GM12878 (cell line): ENCODE measurements around the gene CLTCL1. TPM values are rescaled to one million over a fixed set of nuclear protein-coding genes. Genes with fewer than 3 reads are reported as not detected.

Source experiments
- ATAC-seq: fragments of 200-7000 bp; cut with Tn5 transposase; 3 replicates; pipeline ENCODE4 v1.9.1; 2020; ENCODE audit warnings: mild to moderate bottlenecking, moderate library complexity
- BruUV-seq: library from RNA; stranded (reverse); fragments of 400-500 nt; replicated peaks from 2 replicates; lab custom pipeline; 2021; lab: Mats Ljungman, UMichigan
- CTCF ChIA-PET: fragments of 300-600 bp; sonication (Branson Sonifier 250); formaldehyde crosslinking; extraction: SDS; loops from one replicate; lab custom pipeline; 2021; ENCODE audit warnings: inconsistent platforms; lab: Yijun Ruan, JAX
- POLR2A ChIA-PET: fragments of 350-600 bp; formaldehyde crosslinking; extraction: SDS; loops from one replicate; lab custom pipeline; 2021; ENCODE audit warnings: inconsistent platforms; lab: Charles Lee
- RAD21 ChIA-PET: fragments of 300-600 bp; sonication (Branson Sonifier 250); formaldehyde crosslinking; loops from one replicate; lab custom pipeline; 2023; ENCODE audit warnings: antibody characterized with exemption; ENCODE audit not compliant: unreplicated experiment; lab: Charles Lee
- SMC1A ChIA-PET: fragments of 300-600 bp; sonication (Branson Sonifier 250); formaldehyde crosslinking; loops from one replicate; lab custom pipeline; 2023; ENCODE audit not compliant: unreplicated experiment, uncharacterized antibody; lab: Charles Lee
- DNase-seq: peaks from one replicate; pipeline ENCODE4 v3.0.0-alpha.2; 2011; ENCODE audit warnings: low read depth, low spot score
- FAIRE-seq: peaks from 3 replicates; lab custom pipeline; 2011; peaks lifted over from hg19 to GRCh38; lab: Jason Lieb, UNC
- H2AFZ ChIP-seq: 2 replicates; pipeline ENCODE4 v1.6.0; 2011; ENCODE audit warnings: low read depth, low read length, control low read depth; ENCODE audit not compliant: control insufficient read depth
- H3K27ac ChIP-seq: 2 replicates; pipeline ENCODE4 v1.5.1; 2011; ENCODE audit warnings: control low read depth; ENCODE audit not compliant: control insufficient read depth, insufficient read depth
- H3K27me3 ChIP-seq, 2 experiments: replicated peaks in 1 of 2; 2 replicates each; pipeline versions ENCODE4 v1.6.0 to v1.6.1; 2011; ENCODE audit warnings: low read length in 1 of 2; ENCODE audit not compliant: control insufficient read depth in 2 of 2, insufficient read depth in 2 of 2
- H3K36me3 ChIP-seq, 2 experiments: 2 replicates each; pipeline ENCODE4 v1.5.1; 2011; ENCODE audit warnings: low read length in 1 of 2; ENCODE audit not compliant: control insufficient read depth in 2 of 2, insufficient read depth in 2 of 2
- H3K4me1 ChIP-seq: 2 replicates; pipeline ENCODE4 v1.6.1; 2011; ENCODE audit warnings: mild to moderate bottlenecking, low read length, moderate library complexity, mixed read lengths; ENCODE audit not compliant: control insufficient read depth, insufficient read depth
- H3K4me2 ChIP-seq: 2 replicates; pipeline ENCODE4 v1.6.0; 2011; ENCODE audit warnings: control low read depth; ENCODE audit not compliant: control insufficient read depth, insufficient read depth
- H3K4me3 ChIP-seq: fragments of 200-600 bp; sonication (generic); 2 replicates; pipeline ENCODE4 v1.5.1; 2016
- H3K79me2 ChIP-seq: 2 replicates; pipeline ENCODE4 v1.6.0; 2011; ENCODE audit warnings: low read length; ENCODE audit not compliant: control insufficient read depth, insufficient read depth
- H3K9ac ChIP-seq: 2 replicates; pipeline ENCODE4 v1.8.0; 2011; ENCODE audit warnings: low read length, control low read depth, mixed read lengths; ENCODE audit not compliant: control insufficient read depth, insufficient read depth
- H3K9me3 ChIP-seq: replicated peaks from 3 replicates; pipeline ENCODE4 v1.5.1; 2011; ENCODE audit warnings: mild to moderate bottlenecking, low read length; ENCODE audit not compliant: control insufficient read depth, insufficient read depth
- H4K20me1 ChIP-seq: 2 replicates; pipeline ENCODE4 v1.6.0; 2011; ENCODE audit not compliant: control insufficient read depth, insufficient read depth
- HDAC6 ChIP-seq: fragments of 200-600 bp; sonication (generic); IDR thresholded peaks from one replicate; pipeline ENCODE4 v1.8.0; 2017; ENCODE audit warnings: antibody characterized with exemption; ENCODE audit not compliant: unreplicated experiment
- JUNB ChIP-seq: IDR thresholded peaks from 2 replicates; pipeline ENCODE4 v1.6.1; 2016; ENCODE audit warnings: antibody characterized with exemption, mild to moderate bottlenecking
- NR2C1 ChIP-seq: fragments of 450-650 bp; IDR thresholded peaks from 2 replicates; pipeline ENCODE4 v1.6.1; 2017; ENCODE audit warnings: antibody characterized with exemption, mild to moderate bottlenecking, moderate library complexity
- RUNX3 ChIP-seq: IDR thresholded peaks from 2 replicates; pipeline ENCODE4 v1.6.1; 2012; ENCODE audit warnings: low read length, inconsistent platforms
- TARDBP ChIP-seq: IDR thresholded peaks from 2 replicates; pipeline ENCODE4 v1.6.1; 2016; ENCODE audit warnings: borderline replicate concordance
- ZBTB11 ChIP-seq: fragments of 450-650 bp; formaldehyde crosslinking; IDR thresholded peaks from 2 replicates; pipeline ENCODE4 v1.5.0; 2022; ENCODE audit warnings: mild to moderate bottlenecking, missing genetic modification characterization
- ZNF384 ChIP-seq: IDR thresholded peaks from 2 replicates; pipeline ENCODE4 v1.6.1; 2012; ENCODE audit warnings: low read depth, mild to moderate bottlenecking, low read length, improper control_type of control experiment, borderline replicate concordance
- WGBS: methylation state at CpG from one replicate; pipeline ENCODE4 v1.1.6; 2016; ENCODE audit warnings: low lambda C conversion rate; ENCODE audit not compliant: insufficient replicate concordance, insufficient coverage; ENCODE audit errors: missing lambda C conversion rate; 5-methylcytosine and 5-hydroxymethylcytosine counted together
- in situ Hi-C: fragments of 300-500 bp; cut with MboI; formaldehyde crosslinking; loops from 9 replicates; pipeline ENCODE4 v1.14.3; 2018; ENCODE audit warnings: mixed read lengths
- intact Hi-C: fragments of 100-400 bp; cut with micrococcal nuclease; formaldehyde crosslinking; loops from one replicate; pipeline ENCODE4 v1.14.2; 2022; ENCODE audit not compliant: unreplicated experiment
- polyA plus RNA-seq, 11 experiments: library from polyadenylated mRNA; depleted of rRNA in 4 of 11; unstranded in 6 of 11; stranded (reverse) in 5 of 11; fragments of >200 nt; fragmentation: Nextera tagmentation in 4 of 11; fragmentation: Illumina TruSeq in 1 of 11; extraction: Ambion mirVana in 4 of 11; extraction: Trizol in 1 of 11; gene quantifications; 1 replicate in 1 of 11; 2 replicates in 10 of 11; pipeline versions ENCODE4 v1.2.1 to v1.2.3, GENCODE V29; 2011 to 2016; ENCODE audit warnings: inconsistent platforms in 2 of 11, missing spikeins in 2 of 11, low read depth in 1 of 11
- total RNA-seq, 4 experiments: library from RNA; depleted of rRNA in 3 of 4; stranded (reverse); fragments of >200 nt in 3 of 4; fragmentation: Illumina TruSeq in 1 of 4; extraction: Trizol in 1 of 4; gene quantifications; 2 replicates each; pipeline versions ENCODE4 v1.2.1 to v1.2.3, GENCODE V29; 2013 to 2021

The CLTCL1 gene
- total and polyA plus RNA-seq, 10 of the 15 experiments (the other 5 are each of a cell fraction or from before 2014, with no cell fraction given): under 0.01 to 0.35 (median 0.12) TPM; not detected in 2

DNA sequence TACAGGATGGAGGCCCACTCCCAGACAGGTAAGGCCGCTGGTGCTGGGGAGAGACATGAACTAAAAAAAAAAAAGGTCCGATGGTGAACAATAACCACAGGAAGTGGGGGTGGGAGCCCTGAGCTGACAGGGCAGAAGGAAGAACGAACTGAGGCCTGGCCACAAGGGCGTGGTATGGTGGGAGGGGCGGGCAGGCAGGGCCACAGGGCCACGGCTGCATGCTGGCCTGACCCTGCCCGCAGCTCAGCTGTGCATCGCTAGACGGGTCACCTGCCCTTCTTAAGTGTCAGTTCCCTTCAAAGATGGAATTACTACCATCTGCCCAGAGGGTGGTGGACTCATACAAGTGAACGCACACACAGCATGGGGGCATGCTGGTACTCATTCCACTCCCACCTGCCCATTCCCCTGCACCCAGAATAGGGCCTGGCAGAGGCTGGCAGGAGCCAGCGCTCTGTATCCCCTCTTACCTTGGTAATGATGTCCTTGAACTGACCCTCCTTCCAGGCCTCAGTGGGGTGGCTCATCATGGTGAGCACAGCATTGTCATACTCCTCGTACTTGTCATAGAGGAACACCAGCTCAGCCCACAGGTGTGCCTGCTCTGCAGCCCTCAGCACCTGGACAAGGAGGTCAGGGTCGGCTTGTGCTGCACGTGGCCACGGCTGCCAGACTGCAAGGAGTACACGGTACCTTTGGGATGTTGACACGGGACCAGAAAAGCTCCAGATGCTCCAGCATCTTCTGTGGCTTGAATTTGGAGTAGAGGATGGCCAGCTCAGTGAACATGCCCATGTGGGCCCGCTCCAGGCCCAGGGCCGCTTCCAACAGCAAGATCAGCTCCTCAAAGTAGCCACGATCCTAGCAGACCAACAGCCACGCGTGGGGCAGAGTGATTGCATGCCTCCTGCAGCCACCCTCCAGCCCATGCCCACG lies 95.5 kb downstream of the CLTCL1 start:
- DNase-seq (no peak), FAIRE-seq (no peak), ATAC-seq (peak; percentile 53)
- WGBS: 45% methylated on average over 23 of the region's 23 CpGs
- Histone ChIP-seq H3K27me3 (peaks cover 0 to 7% of the 10 kb centered on the region in 2 experiments; a peak in 2 of 4 replicates), H3K4me1 (no peaks in the 10 kb centered on the region; the same call in 1 of the 2 replicates), H3K4me2 (no peak overlapping the region), H3K4me3 (no peak overlapping the region), H3K9me3 (no peaks in the 10 kb centered on the region), H2AFZ (no peak overlapping the region), H3K27ac (no peak overlapping the region), H3K9ac (no peak overlapping the region), H3K79me2 (no peaks in the 10 kb centered on the region), H3K36me3 (no peaks in the 10 kb centered on the region), H4K20me1 (no peaks in the 10 kb centered on the region)
- SMC1A ChIA-PET: no interaction called here
- in situ Hi-C loops (no loop called here), intact Hi-C loops (no loop called here)
- POLR2A ChIA-PET: no interaction called here
- no TSS peak for BruUV-seq
- CTCF ChIA-PET: no interaction called here
- no peak for TF ChIP-seq ZBTB11 (CRISPR knock-in tag)
- TF ChIP-seq JUNB: no peak
- no peak for TF ChIP-seq TARDBP
- TF ChIP-seq NR2C1: no peak
- TF ChIP-seq RUNX3: 0 out of 2 replicates have a peak, but pooled peaks have one; percentile 24
- TF ChIP-seq ZNF384: peak; percentile 29; the same call in 1 of the 2 replicates
- no peak for TF ChIP-seq HDAC6
- RAD21 ChIA-PET: interaction anchor here (1.4 kb wide), 1 partner anchor 14 kb away, joined by 3 read pairs; no protein-coding TSS in a partner anchor
